ENCODE data around the gene KRT6A.
"Not testable (repeated sequence)": the region's sequence is repeated elsewhere in the genome, so short reads cannot be mapped to it uniquely, and the experiment has no call there.

The KRT6A gene

DNA sequence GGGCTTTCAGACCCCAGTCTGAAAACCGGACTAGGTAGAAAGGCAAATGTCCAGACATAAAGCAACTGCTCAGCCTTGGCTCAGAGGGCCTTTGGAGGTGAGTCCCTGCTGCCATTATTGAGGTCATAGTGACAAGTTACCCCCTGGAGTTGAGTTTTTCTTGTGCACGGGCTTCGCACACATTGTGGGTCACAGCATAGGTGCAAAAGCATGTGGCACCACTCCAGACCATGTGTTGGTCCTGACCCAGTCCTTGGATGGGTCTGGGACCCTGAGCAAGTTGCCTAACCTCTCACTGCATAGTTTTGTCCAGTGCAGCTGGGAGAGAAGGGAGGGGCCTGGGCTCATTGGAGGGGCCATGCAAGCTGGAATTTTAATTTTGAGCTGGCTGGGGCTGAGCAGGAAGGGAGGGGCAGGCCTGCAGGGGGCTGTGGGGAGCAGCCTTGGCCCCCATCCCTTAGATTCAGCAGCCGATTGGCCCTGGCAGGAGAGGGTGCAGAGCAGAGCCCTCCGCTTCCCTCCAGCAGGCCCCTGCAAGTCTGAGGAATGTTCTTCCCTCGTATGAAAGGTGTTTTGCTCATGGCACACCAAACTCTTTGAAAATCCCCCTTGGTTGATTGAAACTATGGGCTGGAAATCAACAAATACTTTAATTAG, 31.3 kb upstream of the KRT6A start:
- no peak for DNase-seq

DNA sequence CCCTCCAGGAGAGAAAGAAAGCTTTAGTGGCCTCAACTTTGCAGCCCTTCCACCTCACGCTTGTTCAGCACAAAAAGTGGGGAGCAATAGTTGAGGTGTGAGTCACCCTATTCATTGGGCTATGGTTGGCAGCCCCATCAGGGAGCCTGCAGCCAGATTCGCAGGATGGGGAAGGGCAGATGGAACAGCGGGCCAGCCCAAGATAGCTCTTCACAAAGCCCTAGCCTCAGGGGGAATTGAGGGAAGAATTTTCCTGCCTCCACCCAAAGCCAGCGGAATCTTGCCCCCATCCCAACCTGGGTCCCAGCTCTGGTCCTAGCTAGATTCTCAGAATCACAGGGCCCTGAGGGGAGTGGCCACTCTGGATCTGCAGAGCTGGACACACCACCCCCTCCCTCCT, 30.8 kb upstream of the KRT6A start:
- DNase-seq, result no peak

DNA sequence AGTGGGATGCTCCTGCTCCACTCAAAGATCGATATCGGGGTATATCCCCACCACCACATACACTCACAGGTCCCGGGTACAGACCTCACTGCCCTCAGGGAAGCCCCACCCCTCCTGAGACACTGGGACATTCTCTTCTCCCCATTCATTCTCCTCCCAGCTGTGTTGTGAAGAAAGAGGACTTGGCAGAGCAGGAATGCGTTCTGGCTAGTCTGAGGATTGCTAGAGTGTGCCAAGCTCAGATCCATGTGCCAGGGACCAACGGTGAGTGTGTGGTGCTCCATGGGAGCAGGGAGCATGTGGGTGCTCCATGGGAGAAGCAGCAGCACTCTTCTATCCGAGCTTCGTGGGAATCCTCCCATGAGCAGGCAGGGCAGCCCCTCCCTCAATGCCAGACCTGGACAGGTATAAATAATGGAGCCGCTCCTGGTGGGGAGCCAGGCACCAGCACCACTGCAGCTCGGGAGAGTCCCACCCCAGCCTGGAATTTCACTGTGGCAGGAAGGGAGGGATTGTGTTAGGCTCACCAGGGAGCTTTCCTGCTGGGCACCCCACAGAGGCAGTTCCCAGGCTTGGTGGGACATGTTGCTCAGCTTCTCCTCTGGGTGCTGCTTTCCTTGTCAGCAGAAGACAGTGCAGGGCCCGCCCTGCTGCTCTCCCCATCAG, 29.4 kb upstream of the KRT6A start:
- DNase-seq, result no peak

DNA sequence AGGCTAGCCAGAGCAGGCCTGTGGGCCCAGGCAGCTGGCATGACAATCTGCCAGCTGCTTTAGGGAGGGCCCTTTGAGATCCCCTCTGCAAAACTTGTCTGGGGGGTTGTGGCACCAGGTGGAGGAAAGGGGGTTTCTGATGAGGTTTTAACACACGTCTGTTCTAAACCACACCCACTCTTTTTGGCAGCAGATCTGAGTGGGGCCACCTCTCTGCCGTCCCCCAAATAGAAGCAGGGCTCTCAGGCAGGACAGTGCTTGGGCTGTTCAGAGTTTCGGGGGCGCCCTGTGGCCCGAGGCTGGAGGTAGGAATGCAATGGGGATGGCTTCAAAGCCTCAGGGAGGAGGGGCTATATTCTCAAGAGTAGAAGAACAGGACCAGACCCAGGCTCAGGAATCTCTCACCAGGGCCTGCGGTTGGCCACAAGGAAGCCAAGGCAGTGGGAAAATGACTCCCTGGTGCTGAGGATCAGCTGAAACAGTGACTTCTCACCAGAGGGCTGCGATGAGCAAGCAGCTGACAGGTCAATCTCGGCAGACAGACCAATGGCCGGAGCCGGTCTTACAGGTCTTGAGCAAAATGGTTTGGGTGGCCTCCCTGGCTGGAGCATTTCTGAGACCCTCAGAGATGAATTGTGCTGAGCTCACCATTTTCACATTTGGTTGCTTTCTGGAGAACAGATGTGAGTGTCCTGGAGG, 28.7 kb upstream of the KRT6A start:
- DNase-seq, result no peak

DNA sequence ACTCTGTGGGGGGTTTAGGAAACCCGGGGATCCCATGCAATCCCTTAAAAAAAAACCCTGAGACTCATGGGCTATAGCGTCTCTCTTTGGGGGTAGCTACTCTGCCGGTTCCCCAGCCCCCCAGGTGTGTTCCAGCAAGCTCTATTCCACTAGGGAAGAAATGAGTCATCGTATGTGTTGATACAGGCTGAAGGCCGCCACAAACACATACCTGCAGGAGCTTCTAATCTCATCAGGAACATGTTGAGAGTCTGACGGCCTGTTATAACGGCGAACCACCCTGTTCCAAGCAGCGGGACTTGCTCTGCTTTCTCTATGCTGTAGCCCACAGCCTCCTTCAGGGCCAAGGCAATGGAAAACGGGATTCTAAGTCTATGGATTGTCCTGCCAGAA, 28.1 kb upstream of the KRT6A start:
- DNase-seq, result no peak

DNA sequence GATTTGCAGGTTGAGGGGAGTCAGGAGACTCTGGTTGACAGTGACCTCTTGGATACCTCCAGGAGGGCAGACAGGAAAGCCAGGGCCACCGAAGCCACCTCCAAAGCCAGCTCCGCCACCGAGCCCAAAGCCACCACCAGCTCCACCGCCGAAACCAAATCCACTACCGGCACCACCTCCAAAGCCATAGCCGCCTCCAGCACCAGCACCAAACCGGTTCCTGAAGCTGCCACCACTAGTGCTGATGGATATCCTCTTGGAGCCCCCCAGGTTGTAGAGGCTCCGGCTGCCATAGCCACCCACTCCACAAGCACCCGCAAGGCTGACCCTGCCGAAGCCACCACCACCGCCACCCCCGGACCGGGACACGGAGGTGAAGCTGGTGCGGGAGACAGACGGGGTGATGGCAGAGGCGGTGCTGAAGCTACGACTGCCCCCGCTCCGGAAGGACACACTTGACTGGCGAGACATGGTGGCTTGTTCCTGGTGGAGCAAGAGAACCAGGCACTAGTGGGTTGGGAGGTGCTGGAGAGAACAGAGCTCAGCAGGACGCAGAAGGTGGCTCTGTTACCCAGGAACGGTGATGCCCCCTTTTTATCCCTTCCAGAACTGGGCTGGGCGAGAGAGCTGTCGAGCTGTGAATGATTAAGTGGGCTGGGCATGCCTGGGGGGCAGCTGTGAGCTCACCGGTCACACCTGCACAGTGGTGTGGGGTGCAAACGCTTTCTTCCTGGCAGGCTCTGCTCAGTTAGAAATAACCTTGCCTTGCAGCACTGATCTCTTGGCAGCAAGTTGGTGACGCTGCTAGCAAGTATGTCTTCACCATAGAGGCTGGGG, 27.0 kb upstream of the KRT6A start, which contains the start of gene KRT5:
TSS of gene KRT5 (minus strand) at position 569 of the 837 bp plus-strand sequence. CDS start at position 471, 98 bp downstream.
- DNase-seq, result no peak

DNA sequence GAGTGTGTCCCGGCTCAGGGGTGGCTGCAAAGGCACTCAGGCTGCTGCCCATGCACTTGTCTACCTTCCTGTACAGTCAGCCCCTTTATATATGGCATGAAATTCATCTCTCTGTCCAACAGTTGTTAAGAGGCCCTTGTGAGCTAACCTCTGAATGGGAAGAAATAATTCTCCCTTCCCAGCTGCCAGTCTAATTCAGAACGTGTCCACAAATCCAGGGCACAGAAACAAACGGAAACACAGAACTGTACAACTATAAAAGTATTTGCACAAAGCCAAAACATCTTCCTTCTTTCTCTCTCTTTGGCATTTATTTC, 26.3 kb upstream of the KRT6A start:
- DNase-seq, result no peak

DNA sequence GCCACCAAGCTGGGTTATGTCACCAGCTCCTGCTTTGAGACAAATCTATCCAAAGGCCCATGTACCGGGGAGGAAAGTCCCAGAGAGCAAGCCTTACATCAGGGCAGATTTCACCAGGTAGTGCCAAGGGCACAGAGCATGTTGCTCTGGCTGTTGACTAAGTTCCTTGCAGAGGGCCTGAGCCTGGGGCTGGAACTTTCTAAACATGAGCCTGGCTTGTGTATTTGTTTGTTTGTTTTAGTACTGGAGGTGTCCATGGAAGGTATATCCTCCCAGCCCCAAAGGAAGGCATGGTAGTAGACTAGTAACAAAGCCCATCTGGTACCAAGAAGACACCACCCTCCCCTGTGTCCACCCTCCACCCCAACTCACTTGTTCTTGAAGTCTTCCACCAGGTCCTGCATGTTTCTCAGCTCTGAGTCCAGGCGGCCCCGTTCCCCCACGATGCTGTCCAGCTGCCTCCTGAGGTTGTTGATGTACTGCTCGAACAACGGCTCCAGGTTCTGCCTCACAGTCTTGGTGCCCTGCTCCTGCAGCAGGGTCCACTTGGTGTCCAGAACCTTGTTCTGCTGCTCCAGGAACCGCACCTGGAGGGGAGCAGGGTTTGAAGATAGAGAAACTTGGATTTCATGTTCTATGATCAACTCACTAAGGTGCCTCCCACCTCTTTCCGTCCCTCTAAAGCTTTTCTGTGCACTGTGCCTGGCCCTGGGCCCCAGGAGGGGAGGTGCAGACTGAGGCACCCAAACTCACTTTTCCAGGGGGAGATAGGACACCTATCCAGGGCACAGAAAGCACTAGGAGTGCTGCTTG, 25.7 kb upstream of the KRT6A start:
- DNase-seq, result no peak

DNA sequence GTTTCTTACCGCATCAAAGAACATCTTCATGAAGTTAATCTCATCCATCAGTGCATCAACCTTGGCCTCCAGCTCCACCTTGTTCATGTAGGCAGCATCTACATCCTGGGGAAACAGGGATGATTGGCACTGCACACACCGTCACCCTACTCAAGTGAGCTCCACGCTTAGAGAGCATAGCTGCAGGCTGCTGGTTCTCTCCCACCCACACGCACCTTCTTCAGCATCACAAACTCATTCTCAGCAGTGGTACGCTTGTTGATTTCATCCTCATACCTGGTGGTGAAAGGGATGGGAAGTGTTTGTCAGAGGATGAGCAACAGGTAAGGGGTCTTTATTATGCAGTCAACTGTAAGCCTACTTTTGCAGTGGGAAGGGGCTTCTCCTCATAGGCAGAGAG, 24.8 kb upstream of the KRT6A start:
- DNase-seq, result no peak

DNA sequence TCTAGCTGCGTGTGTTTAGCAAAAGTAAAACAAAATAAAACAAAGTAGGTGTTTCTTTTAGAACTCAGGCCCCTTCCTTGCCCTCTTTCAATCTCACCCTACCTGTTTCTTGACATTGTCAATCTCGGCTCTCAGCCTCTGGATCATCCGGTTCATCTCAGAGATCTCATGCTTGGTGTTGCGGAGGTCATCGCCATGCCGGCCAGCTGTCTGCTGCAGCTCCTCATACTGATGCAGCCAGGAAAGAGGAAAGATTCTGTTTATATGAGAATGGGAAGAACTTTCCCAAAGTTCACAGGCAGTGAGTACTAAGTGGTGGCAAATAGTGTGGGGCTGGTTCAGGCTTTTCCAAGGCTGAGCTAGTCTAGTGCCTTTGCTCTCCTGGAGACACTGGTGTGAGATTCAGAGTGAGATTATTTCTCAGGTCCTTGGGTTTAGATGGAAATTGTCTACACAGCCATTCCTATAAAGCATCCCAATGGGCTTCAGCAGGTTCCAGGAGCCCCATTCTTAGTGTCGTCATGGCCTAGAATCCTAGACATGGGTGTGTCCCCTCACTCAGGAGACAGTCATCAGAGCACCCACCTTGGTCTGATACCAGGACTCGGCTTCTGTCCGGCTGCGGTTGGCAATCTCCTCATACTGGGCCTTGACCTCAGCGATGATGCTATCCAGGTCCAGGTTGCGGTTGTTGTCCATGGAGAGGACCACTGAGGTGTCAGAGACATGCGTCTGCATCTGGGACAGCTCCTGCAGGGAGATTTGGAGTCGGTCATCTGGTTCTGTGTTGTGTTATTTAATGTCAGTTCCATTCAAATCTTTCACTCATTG, 24.2 kb upstream of the KRT6A start:
- DNase-seq, result no peak

DNA sequence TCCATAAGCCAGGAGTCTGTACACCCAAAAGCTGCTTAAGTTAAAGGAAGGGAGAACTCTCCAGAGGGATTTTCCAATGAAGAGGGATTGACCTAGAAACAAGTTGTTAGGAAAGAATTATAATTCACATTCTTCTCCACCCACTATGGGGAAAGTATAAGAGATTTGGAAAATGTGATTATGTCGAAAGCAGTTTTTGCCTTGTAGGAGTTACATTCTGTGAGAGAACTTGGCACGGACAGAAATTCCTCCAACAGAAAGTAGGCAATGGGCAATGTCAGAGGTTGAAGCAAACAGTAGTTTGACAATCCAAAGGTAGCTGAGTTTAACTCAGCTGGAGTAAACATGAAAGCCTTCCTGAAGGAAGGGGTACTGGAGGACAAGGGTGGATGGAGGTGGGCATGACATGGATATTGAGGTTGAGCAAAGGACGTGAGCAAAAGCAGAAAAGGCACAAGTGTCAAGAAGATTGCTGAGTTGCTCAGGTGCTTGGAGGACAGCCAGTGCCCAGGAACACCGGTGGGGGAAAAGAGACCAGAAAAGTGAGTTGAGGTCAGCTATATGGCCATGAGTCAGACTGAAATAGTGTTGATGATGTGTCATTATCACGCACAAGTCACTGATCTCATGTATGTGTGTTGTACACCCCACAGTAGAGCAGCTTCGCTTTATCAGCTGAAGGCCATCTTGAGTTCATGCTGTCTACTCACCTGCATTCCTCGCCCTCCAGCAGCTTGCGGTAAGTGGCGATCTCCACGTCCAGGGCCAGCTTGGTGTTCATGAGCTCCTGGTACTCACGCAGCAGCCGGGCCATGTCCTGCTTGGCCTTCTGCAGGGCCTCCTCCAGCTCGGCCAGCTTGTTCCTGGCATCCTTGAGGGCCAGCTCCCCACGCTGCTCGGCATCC, 23.1 kb upstream of the KRT6A start:
- no peak for DNase-seq

DNA sequence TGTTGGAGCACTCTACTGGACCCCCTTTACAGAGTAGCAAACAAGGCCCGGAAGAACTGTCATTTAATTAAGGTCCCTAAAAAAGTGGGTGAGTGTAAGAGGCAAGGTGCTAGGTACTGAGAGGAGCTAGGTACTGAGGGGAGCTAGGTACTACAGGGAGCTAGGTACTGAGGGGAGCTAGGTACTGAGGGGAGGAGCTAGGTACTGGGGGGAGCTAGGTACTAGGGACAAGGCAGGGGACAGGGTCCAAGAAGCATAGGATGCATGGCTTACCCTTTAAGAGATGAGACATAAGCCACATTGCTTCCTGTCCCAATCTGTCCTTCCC, 22.2 kb upstream of the KRT6A start:
- no peak for DNase-seq

DNA sequence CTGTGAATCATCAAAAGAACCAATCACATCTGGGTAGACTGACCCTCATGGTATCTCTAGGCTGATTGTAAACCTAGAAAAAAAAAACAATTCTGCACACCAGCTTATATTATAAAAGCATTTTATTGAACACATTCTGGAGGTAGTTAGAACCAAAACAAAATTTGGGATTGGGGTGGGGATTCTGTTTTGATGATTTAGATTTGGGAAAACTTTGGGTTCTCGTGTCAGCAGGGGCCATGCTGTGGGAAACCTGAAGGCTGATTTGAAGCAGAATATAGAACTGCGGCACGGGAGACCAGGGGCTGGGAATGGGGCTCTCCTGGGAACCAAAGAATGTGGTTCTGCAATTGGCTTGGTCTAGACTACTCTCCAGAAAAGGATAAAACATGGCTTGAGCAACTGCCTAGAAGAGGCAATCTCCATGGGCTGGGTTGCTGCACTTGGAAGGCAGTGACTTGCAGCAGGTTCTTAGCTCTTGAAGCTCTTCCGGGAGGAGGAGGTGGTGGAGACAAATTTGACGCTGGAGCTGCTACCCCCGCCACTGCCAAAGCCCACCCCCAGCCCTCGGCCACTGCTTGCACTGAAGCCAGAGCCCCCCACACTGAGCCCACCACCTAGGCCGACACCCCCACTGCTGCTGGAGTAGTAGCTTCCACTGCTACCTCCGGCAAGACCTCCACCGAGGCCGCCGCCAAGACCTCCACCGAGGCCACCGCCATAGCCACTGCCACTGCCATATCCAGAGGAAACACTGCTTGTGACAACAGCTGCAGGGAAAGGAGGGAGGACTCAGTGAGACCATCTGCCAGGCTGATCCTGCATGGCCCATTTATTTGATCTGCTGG, 21.6 kb upstream of the KRT6A start:
- DNase-seq, result no peak

DNA sequence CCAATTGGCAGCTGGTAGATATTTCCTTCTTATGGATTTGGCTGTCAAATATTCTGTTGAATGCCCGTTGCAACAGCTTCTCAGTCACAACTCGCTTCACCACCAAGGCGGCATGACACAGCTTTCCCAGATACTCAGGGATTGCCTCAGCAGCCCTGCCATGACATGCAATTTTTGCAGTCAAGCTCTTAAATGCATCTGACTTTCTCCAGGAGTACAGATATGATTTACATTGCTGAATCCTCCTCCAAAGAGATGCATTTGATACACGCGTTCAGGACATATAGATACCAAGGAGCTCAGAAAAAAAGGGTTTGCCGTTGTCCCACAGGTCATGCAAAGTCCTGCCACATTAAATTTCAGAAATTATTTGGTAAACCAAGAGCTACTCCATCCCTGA, 20.7 kb upstream of the KRT6A start:
- DNase-seq, result no peak

DNA sequence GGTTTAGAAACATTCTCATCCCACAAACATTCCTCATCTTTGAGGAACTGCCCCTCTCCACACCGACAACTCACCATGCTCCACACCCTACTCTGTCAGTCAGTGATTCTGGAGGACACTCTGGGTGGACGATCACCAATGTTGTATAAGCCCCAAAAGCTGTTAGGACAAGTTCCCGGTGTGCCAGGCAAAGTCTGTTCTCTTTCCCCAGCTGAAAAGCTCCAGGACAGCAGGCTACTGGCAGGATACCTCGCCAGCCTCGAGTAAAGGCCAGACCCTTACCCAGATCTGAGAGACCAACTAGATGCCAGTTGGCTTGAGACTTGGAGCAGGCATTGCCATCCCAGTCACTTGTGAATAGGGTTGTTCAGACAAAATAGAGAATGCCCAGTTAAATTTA, 15.2 kb upstream of the KRT6A start:
- DNase-seq, result no peak

DNA sequence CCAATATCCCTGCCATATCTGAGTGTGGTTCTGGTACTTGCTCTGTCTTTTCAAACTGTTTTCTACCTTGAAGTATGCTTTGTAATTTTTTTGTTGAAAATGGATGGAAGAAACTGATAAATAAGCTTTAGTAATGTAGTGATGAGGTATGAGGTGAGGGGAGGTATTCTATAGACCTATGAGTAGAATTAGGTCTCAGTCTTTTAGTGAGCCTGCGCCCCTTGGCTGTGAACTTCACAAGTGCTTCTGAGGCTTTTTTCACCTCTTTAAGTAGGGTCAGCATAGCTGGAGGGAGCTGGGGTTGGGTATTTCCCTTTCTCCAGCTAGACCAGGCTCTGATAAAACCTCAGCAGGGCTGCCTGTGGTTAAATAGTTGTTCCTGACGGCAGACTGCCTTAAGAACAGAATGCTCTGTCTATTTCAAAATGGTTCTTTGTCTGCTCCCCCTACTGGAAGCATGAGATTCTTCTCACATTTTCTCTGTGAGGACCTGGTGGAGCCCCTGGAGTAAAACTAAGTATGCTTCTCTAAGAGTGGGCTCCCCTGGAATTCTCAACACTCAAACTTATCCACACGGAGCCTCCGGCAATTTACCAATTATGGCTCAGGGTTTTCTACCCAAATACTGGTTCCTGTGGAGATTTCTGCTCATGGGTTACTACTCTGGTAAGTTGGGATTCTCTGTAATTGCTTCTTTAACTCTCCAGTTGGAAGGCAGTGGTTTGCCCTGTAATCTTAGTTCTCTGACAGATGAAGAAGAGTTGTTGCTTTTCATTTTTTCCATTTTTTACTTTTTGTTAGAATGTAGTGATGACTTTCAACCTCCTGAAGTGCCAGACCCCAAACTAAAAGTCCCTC, 14.0 kb upstream of the KRT6A start:
- no peak for DNase-seq

DNA sequence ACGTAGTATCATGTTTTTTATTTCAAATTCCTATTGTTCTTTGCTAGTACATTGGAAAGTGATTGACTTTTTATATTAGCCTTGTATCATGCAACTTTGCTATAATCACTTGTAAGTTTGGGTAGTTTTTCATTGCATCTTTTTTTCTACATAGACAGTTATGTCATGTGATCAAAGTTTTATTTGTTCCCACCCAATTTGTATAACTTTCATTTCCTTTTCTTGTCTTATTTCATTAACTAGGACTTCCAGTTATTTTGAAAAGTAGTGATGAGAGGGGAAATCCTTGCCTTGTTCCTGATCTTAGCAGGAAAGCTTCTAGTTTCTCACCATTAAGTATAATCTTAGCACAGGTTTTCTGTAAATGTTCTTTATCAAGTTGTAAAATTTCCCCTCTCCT, 9.8 kb upstream of the KRT6A start:
- no peak for DNase-seq

DNA sequence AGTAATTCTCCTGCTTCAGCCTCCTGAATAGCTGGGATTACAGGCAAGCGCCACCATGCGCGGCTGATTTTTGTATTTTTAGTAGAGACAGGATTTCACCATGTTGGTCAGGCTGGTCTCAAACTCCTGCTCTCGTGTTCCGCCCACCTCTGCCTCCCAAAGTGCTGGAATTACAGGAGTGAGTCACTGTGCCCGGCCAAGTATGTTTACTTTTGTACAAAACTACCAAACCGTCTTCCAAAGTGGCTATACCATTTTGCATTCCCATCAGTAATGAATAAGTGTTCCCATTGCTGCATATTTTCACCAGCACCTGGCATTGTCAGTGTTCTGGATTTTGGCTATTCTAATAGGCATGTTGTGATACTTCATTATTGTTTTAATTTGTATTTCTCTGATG, 8.4 kb upstream of the KRT6A start:
- no peak for DNase-seq

DNA sequence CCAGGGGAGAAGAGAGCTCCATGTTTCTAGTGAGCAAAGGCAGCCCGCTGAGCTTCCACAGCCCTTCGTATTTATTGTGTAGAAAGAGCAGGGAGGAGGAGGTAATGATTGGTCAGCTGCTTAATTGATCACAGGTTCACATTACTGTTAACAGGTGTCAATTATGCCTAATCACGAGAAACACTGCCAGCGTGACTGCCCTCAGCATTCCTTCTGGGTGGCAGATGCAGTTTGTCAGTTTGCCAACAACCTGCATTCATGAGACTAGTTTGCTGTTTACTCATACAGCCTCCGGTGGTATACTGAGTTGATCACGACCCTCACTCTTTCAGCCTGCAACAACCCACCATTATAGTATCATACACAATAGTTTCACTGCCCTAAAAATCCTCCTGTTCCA, 7.5 kb upstream of the KRT6A start:
- DNase-seq, result not testable (repeated sequence)
